T-helper 1 cell treated with Interleukin-12 subunit alpha and Interleukin-12 subunit beta and Interleukin-4 antibody, amounts not matched to agents 30 μg/mL and 1 μg/mL, for 36 hours (primary cell): Measurements from ENCODE around the gene APOL3.
"Not testable (repeated sequence)": the region's sequence is repeated elsewhere in the genome, so short reads cannot be mapped to it uniquely, and the experiment has no call there.

Source experiments
- H3K27ac Mint-ChIP-seq: one replicate; pipeline ENCODE4 v1.8.0; 2021; ENCODE audit warnings: mild to moderate bottlenecking, mixed read lengths
- H3K27me3 Mint-ChIP-seq: one replicate; pipeline ENCODE4 v1.8.0; 2021; ENCODE audit warnings: low read depth, mixed read lengths
- H3K36me3 Mint-ChIP-seq: one replicate; pipeline ENCODE4 v1.8.0; 2021; ENCODE audit warnings: low read depth, mixed read lengths
- H3K4me1 Mint-ChIP-seq: one replicate; pipeline ENCODE4 v1.8.0; 2021; ENCODE audit warnings: low read depth, mixed read lengths
- H3K4me3 Mint-ChIP-seq: one replicate; pipeline ENCODE4 v1.8.0; 2021; ENCODE audit warnings: mild to moderate bottlenecking, moderate library complexity, mixed read lengths
- H3K9me3 Mint-ChIP-seq: one replicate; pipeline ENCODE4 v1.8.0; 2021; ENCODE audit warnings: mixed read lengths

Gene APOL3

GRCh38 chr22:36156515-36157419 lies 3.8 kb downstream of the APOL3 start:
- Mint-ChIP-seq H3K27ac (peak overlapping the region; percentile 89), H3K9me3 (peaks cover 6% of the 10 kb centered on the region), H3K36me3 (peaks cover 63% of the 10 kb centered on the region), H3K27me3 (no peaks in the 10 kb centered on the region), H3K4me1 (peaks cover 78% of the 10 kb centered on the region), H3K4me3 (peak overlapping the region; percentile 93)

DNA sequence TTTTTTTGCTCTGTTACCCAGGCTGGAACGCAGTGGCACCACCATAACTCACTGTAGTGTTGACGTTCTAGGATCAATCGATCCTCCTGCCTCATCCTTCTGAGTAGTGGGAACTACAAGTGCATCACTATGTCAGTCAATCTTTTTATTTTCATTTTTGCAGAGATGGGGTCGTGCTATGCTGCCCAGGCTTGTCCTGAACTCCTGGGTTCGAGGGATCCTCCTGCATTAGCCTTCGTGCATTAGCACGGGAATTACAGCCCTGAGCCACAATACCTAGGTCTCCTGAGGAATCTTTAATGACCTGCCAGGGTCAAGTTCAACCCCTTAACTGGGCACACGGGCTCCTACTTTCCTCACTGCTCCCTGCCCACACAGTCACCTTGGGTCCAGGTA lies 4.4 kb downstream of the APOL3 start:
- Mint-ChIP-seq H3K4me1 (peaks cover 77% of the 10 kb centered on the region), H3K36me3 (peaks cover 69% of the 10 kb centered on the region), H3K27me3 (no peaks in the 10 kb centered on the region), H3K4me3 (peak overlapping the region; percentile 93), H3K27ac (peak overlapping the region; percentile 89), H3K9me3 (peaks cover 8% of the 10 kb centered on the region)

DNA sequence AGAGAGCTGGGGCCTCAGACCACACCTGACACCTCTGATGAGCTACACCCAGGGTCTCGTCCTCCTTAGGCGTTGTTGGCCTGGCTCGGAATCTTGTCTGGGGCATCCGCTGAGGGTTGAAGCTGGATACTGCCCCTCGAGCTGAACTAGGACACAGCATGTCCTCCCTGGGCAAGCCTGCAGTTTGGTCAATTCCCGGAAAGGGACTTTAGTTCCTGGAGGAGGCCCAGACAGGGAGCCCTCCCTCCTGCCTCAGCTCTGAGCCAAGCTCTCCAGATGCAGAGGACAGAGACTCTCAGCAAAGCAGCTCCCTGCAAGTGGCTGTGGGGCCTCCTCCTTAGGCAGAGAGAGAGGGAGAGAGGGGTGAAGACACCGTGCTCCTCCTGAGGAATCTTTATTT lies 4.9 kb downstream of the APOL3 start:
- H3K4me3 Mint-ChIP-seq = peak overlapping the region; percentile 93
- H3K36me3 Mint-ChIP-seq = peaks cover 72% of the 10 kb centered on the region
- H3K4me1 Mint-ChIP-seq = peaks cover 77% of the 10 kb centered on the region
- no peaks in the 10 kb centered on the region for H3K27me3 Mint-ChIP-seq
- H3K27ac Mint-ChIP-seq = peak overlapping the region; percentile 89
- peaks cover 8% of the 10 kb centered on the region for H3K9me3 Mint-ChIP-seq

DNA sequence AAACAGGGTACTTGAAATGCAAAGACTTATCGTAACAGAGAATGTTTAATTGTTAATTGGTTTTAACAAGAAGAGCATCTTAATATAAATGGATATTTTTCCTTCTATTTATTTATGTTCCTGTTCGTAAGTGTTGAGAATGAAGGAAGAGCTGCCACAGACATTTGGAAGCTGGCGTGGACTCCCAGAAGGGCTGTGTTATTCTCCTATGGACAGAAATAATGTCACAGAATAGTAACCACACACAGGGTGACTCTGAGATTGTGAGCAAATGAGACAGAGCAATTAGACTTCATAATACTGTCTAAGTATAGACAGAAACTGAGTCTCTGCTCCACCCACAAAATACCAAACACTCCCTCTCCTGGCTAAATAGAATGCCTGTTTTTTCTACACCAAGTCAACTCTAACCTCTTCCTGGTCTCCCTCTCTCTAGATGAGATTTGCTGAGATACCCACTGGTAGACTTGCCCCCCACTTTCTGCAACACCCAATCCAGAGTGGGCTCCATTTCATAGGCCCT lies 6.1 kb downstream of the APOL3 start:
- Mint-ChIP-seq H3K4me3 (peak overlapping the region; percentile 18), H3K4me1 (peaks cover 74% of the 10 kb centered on the region), H3K9me3 (peaks cover 8% of the 10 kb centered on the region), H3K36me3 (peaks cover 70% of the 10 kb centered on the region), H3K27me3 (no peaks in the 10 kb centered on the region), H3K27ac (no peak overlapping the region)

DNA sequence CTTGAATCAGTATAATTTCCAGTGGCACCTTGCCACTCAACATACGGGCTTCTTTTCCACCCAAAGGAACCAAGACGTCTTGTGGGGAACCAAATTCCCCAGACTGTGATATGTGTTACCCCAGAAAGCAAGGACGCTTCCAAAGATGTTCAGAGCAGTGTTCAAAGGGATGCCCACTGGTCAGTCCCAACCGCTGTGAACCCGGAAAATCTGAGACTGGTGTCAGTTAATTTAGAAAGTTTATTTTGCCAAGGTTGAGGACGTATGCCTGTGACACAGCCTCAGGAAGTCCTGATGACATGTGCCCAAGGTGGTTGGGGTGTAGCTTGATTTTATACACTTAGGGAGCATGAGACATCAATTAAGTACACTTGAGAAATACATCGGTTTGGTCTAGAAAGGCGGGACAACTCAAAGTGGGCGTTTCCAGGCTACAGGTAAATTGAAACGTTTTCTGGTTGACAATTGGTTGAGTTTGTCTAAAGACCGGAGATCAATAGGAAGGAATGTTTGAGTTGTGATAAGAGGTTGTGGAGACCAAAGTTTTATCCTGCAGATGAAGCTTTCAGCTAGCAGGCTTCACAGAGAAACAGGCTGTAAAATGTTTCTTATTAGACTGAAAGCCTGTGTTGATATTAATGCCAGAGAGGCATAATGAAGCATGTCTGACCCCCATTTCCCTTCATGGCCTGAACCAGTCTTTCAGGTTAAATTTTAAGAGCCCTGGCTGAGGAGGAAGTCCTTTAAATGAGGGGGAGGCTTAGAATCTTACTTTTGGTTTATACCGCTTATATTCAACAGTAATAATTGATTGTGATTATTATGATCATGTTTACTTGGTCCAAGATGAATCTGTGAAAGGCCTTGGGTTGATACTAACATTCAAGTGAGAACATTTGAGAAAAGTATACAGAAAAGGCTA lies 6.8 kb downstream of the APOL3 start:
- H3K4me3 Mint-ChIP-seq = no peak overlapping the region
- H3K36me3 Mint-ChIP-seq = peaks cover 66% of the 10 kb centered on the region
- H3K27ac Mint-ChIP-seq = no peak overlapping the region
- H3K4me1 Mint-ChIP-seq = peaks cover 67% of the 10 kb centered on the region
- peaks cover 8% of the 10 kb centered on the region for H3K9me3 Mint-ChIP-seq
- no peaks in the 10 kb centered on the region for H3K27me3 Mint-ChIP-seq

GRCh38 chr22:36152821-36153220 lies 7.7 kb downstream of the APOL3 start:
- H3K27ac Mint-ChIP-seq, H3K4me3 Mint-ChIP-seq, H3K9me3 Mint-ChIP-seq, H3K27me3 Mint-ChIP-seq: not testable (repeated sequence)
- H3K4me1 Mint-ChIP-seq = peaks cover 63% of the 10 kb centered on the region
- peaks cover 71% of the 10 kb centered on the region for H3K36me3 Mint-ChIP-seq

DNA sequence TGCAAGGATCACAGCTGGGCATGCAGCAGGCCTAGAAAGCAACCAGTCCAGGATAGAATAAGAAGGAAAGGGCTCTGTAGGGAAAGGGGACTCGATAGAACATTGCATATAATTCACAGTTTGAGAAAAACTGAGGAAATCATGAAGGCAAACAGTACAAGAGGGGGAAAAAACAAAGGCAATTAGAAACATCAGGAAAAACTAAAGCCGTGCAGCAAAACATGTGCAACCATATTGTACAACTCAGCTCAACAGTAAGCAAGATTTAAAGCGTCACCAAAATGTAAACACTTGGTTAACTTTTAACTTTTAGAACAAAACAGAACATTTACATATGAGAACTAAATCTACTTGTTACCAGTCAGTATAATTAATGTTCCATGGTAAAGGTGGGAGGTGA lies 8.5 kb downstream of the APOL3 start:
- Mint-ChIP-seq H3K27ac (peak overlapping the region; percentile 34), H3K4me1 (peaks cover 57% of the 10 kb centered on the region), H3K4me3 (peak overlapping the region; percentile 2), H3K36me3 (peaks cover 67% of the 10 kb centered on the region), H3K27me3 (no peaks in the 10 kb centered on the region), H3K9me3 (peaks cover 8% of the 10 kb centered on the region)

- Mint-ChIP-seq H3K27me3 (no peaks in the 10 kb centered on the region), H3K4me3 (no peak overlapping the region), H3K4me1 (peaks cover 48% of the 10 kb centered on the region), H3K9me3 (peaks cover 8% of the 10 kb centered on the region), H3K36me3 (peaks cover 59% of the 10 kb centered on the region), H3K27ac (no peak overlapping the region)
Measured at GRCh38 chr22:36151006-36151595, 9.5 kb downstream of the APOL3 start.

DNA sequence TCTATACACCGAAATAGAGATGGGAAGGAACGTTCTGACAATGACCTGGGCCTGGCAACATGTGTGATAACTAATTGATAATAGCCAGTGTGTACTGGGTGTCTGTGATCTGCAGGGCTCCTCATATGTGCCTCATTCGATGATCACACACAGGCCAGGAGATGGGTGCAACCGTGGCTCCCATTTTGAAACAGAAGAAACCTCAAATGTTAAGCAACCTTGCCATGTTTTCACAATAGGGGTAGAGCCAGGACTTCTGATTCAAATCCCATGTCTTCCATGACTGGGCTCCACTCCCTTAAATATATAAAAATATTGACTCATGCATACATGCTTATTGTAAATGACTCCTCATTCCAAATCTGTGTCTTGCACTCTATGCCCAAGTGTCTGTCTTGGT lies 11.1 kb downstream of the APOL3 start:
- H3K27me3 Mint-ChIP-seq = no peaks in the 10 kb centered on the region
- peaks cover 53% of the 10 kb centered on the region for H3K36me3 Mint-ChIP-seq
- peaks cover 8% of the 10 kb centered on the region for H3K9me3 Mint-ChIP-seq
- no peak overlapping the region for H3K27ac Mint-ChIP-seq
- no peak overlapping the region for H3K4me3 Mint-ChIP-seq
- peaks cover 33% of the 10 kb centered on the region for H3K4me1 Mint-ChIP-seq

GRCh38 chr22:36148411-36148810 lies 12.1 kb downstream of the APOL3 start:
- Mint-ChIP-seq H3K4me3 (no peak overlapping the region), H3K27ac (no peak overlapping the region), H3K27me3 (no peaks in the 10 kb centered on the region), H3K4me1 (peaks cover 24% of the 10 kb centered on the region), H3K36me3 (peaks cover 54% of the 10 kb centered on the region), H3K9me3 (peaks cover 8% of the 10 kb centered on the region)

GRCh38 chr22:36147196-36147791 lies 13.3 kb downstream of the APOL3 start:
- Mint-ChIP-seq H3K36me3 (peaks cover 61% of the 10 kb centered on the region), H3K27ac (no peak overlapping the region), H3K4me1 (peaks cover 20% of the 10 kb centered on the region), H3K27me3 (no peaks in the 10 kb centered on the region), H3K4me3 (no peak overlapping the region), H3K9me3 (peaks cover 7% of the 10 kb centered on the region)

- H3K4me1 Mint-ChIP-seq = peaks cover 7% of the 10 kb centered on the region
- no peak overlapping the region for H3K4me3 Mint-ChIP-seq
- H3K36me3 Mint-ChIP-seq = peaks cover 61% of the 10 kb centered on the region
- no peak overlapping the region for H3K27ac Mint-ChIP-seq
- H3K9me3 Mint-ChIP-seq = no peaks in the 10 kb centered on the region
- no peaks in the 10 kb centered on the region for H3K27me3 Mint-ChIP-seq
Measured at GRCh38 chr22:36145881-36146280, 14.7 kb downstream of the APOL3 start.

- Mint-ChIP-seq H3K27ac (no peak overlapping the region), H3K27me3 (no peaks in the 10 kb centered on the region), H3K4me3 (no peak overlapping the region), H3K9me3 (no peaks in the 10 kb centered on the region), H3K4me1 (peaks cover 3% of the 10 kb centered on the region), H3K36me3 (peaks cover 63% of the 10 kb centered on the region)
Measured at GRCh38 chr22:36144886-36145541, 15.5 kb downstream of the APOL3 start.
